Astrocyte (in vitro differentiated cells and primary cell): ENCODE results near the gene GATB. TPM values are rescaled to one million over a fixed set of nuclear protein-coding genes. Genes with fewer than 3 reads are reported as not detected.
A peak's percentile ranks its signal among the peaks of the same experiment; 100 is the strongest.

Experiments used
- DNase-seq: peaks from one replicate; pipeline ENCODE4 v3.0.0-alpha.2; 2010; ENCODE audit warnings: low read depth
- FAIRE-seq: peaks from 2 replicates; lab custom pipeline; 2011; peaks lifted over from hg19 to GRCh38; lab: Jason Lieb, UNC
- H2AFZ ChIP-seq: 2 replicates; pipeline ENCODE4 v1.6.0; 2012; ENCODE audit warnings: low read depth, low read length, inconsistent platforms
- H3K27ac ChIP-seq: 2 replicates; pipeline ENCODE4 v1.5.1; 2011; ENCODE audit warnings: low read depth, low read length, inconsistent platforms
- H3K27me3 ChIP-seq: 2 replicates; pipeline ENCODE4 v1.6.0; 2011; ENCODE audit warnings: low read length, inconsistent platforms; ENCODE audit not compliant: insufficient read depth
- H3K36me3 ChIP-seq: 2 replicates; pipeline ENCODE4 v1.5.1; 2011; ENCODE audit warnings: low read length, inconsistent platforms; ENCODE audit not compliant: insufficient read depth
- H3K4me1 ChIP-seq: 2 replicates; pipeline ENCODE4 v1.5.1; 2011; ENCODE audit warnings: low read length, inconsistent platforms; ENCODE audit not compliant: insufficient read depth
- H3K4me2 ChIP-seq: 2 replicates; pipeline ENCODE4 v1.6.0; 2012; ENCODE audit warnings: low read length, inconsistent platforms
- H3K4me3 ChIP-seq: 2 replicates; pipeline ENCODE4 v1.5.1; 2011; ENCODE audit warnings: low read depth, mild to moderate bottlenecking, low read length, inconsistent platforms; ENCODE audit not compliant: insufficient read depth
- H3K79me2 ChIP-seq: 2 replicates; pipeline ENCODE4 v1.6.0; 2012; ENCODE audit warnings: mild to moderate bottlenecking, low read length, inconsistent platforms; ENCODE audit not compliant: insufficient read depth
- H3K9ac ChIP-seq: 2 replicates; pipeline ENCODE4 v1.6.0; 2012; ENCODE audit warnings: mild to moderate bottlenecking, low read length, inconsistent platforms
- H3K9me3 ChIP-seq: 2 replicates; pipeline ENCODE4 v1.5.1; 2012; ENCODE audit warnings: low read depth, mild to moderate bottlenecking, low read length, inconsistent platforms; ENCODE audit not compliant: insufficient read depth
- H4K20me1 ChIP-seq: 2 replicates; pipeline ENCODE4 v1.6.0; 2012; ENCODE audit warnings: low read length, inconsistent platforms; ENCODE audit not compliant: insufficient read depth
- H3K27ac Mint-ChIP-seq: one replicate; pipeline ENCODE4 v1.8.0; 2021; ENCODE audit warnings: mild to moderate bottlenecking, mixed read lengths; ENCODE audit not compliant: unreplicated experiment
- H3K27me3 Mint-ChIP-seq: one replicate; pipeline ENCODE4 v1.8.0; 2021; ENCODE audit warnings: low read depth, mixed read lengths; ENCODE audit not compliant: unreplicated experiment
- H3K36me3 Mint-ChIP-seq: one replicate; pipeline ENCODE4 v1.8.0; 2021; ENCODE audit warnings: low read depth, mixed read lengths; ENCODE audit not compliant: unreplicated experiment
- H3K4me1 Mint-ChIP-seq: one replicate; pipeline ENCODE4 v1.8.0; 2021; ENCODE audit warnings: low read depth, mixed read lengths; ENCODE audit not compliant: unreplicated experiment
- H3K4me3 Mint-ChIP-seq: one replicate; pipeline ENCODE4 v1.8.0; 2021; ENCODE audit warnings: mild to moderate bottlenecking, moderate library complexity, mixed read lengths; ENCODE audit not compliant: unreplicated experiment
- H3K9me3 Mint-ChIP-seq: one replicate; pipeline ENCODE4 v1.8.0; 2021; ENCODE audit warnings: mild to moderate bottlenecking, mixed read lengths; ENCODE audit not compliant: unreplicated experiment
- EZH2 ChIP-seq: IDR thresholded peaks from 2 replicates; pipeline ENCODE4 v1.6.1; 2012; ENCODE audit warnings: mild to moderate bottlenecking, low read length, inconsistent platforms; ENCODE audit not compliant: insufficient read depth
- total RNA-seq: library from RNA; stranded (reverse); gene quantifications from 2 replicates; pipeline ENCODE4 v1.2.1, GENCODE V29; 2021
- TF ChIP-seq, protein P1 (sequence below): IDR thresholded peaks from 2 replicates; pipeline ENCODE4 v1.5.1; 2011; ENCODE audit warnings: low read depth, mild to moderate bottlenecking, inconsistent platforms, low read length, moderate library complexity; ENCODE audit not compliant: insufficient read depth

The GATB gene
- total RNA-seq, 1 donor from 2014 or later, result 20.8 TPM

DNA sequence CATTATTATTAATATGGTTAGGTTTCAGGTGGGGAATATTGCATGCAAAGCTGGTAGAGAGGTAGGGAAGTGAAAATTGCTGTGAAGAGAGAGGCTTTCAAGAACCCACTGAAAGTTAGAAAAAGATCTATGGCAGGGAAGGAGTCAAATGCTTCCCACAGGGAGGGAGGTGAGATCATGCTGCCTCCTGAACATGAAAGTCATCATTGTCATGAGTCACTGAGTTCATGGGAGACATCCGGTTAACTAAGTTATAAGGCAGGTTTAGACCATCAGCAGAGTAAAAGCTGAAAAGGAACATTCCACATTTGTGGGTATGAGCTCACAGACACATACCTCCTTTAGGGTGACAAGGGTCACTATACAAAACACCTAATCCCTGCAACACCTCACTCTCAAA lies 16.2 kb downstream of the GATB start:
- H3K9ac ChIP-seq, result peak overlapping the region; percentile 41
- Mint-ChIP-seq H3K27ac (peak overlapping the region; percentile 91), H3K27me3 (no peaks in the 10 kb centered on the region), H3K4me3 (no peak overlapping the region), H3K9me3 (peaks cover 5% of the 10 kb centered on the region), H3K36me3 (no peaks in the 10 kb centered on the region), H3K4me1 (peaks cover 41% of the 10 kb centered on the region)
- no peaks in the 10 kb centered on the region for H4K20me1 ChIP-seq
- H2AFZ ChIP-seq, result no peak overlapping the region
- FAIRE-seq (peak; percentile 79), DNase-seq (peak; percentile 95)
- H3K27me3 ChIP-seq, result no peaks in the 10 kb centered on the region
- H3K4me2 ChIP-seq, result peak overlapping the region; percentile 49
- peaks cover 31% of the 10 kb centered on the region for H3K4me1 ChIP-seq
- TF ChIP-seq, protein P1, sequence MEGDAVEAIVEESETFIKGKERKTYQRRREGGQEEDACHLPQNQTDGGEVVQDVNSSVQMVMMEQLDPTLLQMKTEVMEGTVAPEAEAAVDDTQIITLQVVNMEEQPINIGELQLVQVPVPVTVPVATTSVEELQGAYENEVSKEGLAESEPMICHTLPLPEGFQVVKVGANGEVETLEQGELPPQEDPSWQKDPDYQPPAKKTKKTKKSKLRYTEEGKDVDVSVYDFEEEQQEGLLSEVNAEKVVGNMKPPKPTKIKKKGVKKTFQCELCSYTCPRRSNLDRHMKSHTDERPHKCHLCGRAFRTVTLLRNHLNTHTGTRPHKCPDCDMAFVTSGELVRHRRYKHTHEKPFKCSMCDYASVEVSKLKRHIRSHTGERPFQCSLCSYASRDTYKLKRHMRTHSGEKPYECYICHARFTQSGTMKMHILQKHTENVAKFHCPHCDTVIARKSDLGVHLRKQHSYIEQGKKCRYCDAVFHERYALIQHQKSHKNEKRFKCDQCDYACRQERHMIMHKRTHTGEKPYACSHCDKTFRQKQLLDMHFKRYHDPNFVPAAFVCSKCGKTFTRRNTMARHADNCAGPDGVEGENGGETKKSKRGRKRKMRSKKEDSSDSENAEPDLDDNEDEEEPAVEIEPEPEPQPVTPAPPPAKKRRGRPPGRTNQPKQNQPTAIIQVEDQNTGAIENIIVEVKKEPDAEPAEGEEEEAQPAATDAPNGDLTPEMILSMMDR, result no peak
- TF ChIP-seq EZH2, result no peak
- H3K4me3 ChIP-seq, result no peak overlapping the region
- no peaks in the 10 kb centered on the region for H3K36me3 ChIP-seq
- H3K27ac ChIP-seq, result peak overlapping the region; percentile 90
- H3K9me3 ChIP-seq, result no peaks in the 10 kb centered on the region
- no peaks in the 10 kb centered on the region for H3K79me2 ChIP-seq

DNA sequence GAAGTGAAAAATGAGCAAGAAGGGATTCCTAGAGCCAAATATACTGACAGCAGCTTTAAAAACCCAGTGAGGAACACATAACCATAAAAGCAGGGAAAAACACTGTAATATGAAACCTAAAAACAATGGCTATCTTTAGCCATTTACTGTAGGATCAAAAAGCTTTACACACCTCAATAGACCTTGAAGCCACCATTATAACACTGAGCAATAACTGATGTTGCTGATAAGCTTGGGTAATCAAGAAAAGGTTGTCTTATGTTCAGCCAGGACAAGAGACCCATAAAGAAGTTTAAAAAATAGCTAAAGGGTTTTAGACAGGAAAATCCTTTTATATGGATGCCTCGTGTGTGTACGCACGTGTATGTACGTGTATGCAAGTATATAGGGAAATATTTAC lies 16.9 kb downstream of the GATB start:
- peak overlapping the region; percentile 90 for H3K27ac ChIP-seq
- H3K79me2 ChIP-seq, result no peaks in the 10 kb centered on the region
- TF ChIP-seq, protein P1, result no peak
- no peak for TF ChIP-seq EZH2
- no peaks in the 10 kb centered on the region for H3K27me3 ChIP-seq
- H3K4me1 Mint-ChIP-seq, result peaks cover 41% of the 10 kb centered on the region
- H3K4me3 Mint-ChIP-seq, result no peak overlapping the region
- peak overlapping the region; percentile 41 for H3K9ac ChIP-seq
- H3K27ac Mint-ChIP-seq, result peak overlapping the region; percentile 91
- peaks cover 3% of the 10 kb centered on the region for H3K36me3 Mint-ChIP-seq
- no peak for FAIRE-seq
- no peaks in the 10 kb centered on the region for H3K27me3 Mint-ChIP-seq
- no peaks in the 10 kb centered on the region for H3K36me3 ChIP-seq
- H2AFZ ChIP-seq, result no peak overlapping the region
- no peaks in the 10 kb centered on the region for H3K9me3 ChIP-seq
- peaks cover 31% of the 10 kb centered on the region for H3K4me1 ChIP-seq
- H3K9me3 Mint-ChIP-seq, result peaks cover 4% of the 10 kb centered on the region
- H4K20me1 ChIP-seq, result no peaks in the 10 kb centered on the region
- peak overlapping the region; percentile 49 for H3K4me2 ChIP-seq
- no peak overlapping the region for H3K4me3 ChIP-seq
- DNase-seq, result no peak

DNA sequence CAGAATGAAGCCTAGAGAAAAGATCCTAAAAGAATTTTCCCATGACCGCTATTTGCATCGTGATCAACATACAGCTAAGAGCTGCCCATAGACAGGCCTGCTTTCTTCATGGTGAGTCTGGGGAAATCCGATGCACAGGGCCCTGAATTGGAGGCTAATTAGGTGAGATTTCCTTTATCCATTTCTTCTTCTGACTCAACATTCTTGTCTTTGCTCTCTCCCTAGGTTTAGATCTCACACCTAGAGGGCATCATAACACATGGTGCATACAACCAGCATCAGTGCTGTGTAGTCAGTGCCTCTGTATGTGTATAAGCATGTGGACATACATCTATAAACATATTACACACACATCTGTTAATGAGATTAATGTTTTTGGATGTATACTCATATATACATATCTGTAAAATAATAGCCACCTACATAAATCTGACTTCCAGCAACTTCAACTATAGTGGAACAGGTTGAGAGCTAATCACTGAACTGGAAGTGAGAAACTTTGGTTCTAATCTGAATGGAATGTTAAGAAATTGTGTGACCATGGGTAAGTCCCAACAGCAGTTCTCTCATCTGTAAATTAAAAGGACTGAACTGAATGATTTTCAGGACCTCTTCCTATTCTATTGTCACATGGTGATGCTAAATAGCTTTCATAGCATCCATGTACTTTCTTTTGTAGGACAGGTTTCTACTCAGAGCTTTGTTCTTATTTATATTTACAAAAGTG lies 17.5 kb downstream of the GATB start:
- H2AFZ ChIP-seq, result no peak overlapping the region
- Mint-ChIP-seq H3K4me3 (no peak overlapping the region), H3K9me3 (peaks cover 8% of the 10 kb centered on the region), H3K27me3 (no peaks in the 10 kb centered on the region), H3K36me3 (peaks cover 4% of the 10 kb centered on the region), H3K4me1 (peaks cover 41% of the 10 kb centered on the region), H3K27ac (peak overlapping the region; percentile 91)
- H4K20me1 ChIP-seq, result no peaks in the 10 kb centered on the region
- no peaks in the 10 kb centered on the region for H3K79me2 ChIP-seq
- no peak overlapping the region for H3K4me3 ChIP-seq
- H3K36me3 ChIP-seq, result no peaks in the 10 kb centered on the region
- peaks cover 31% of the 10 kb centered on the region for H3K4me1 ChIP-seq
- peak overlapping the region; percentile 49 for H3K4me2 ChIP-seq
- H3K27me3 ChIP-seq, result no peaks in the 10 kb centered on the region
- TF ChIP-seq EZH2, result no peak
- TF ChIP-seq, protein P1, result no peak
- peak overlapping the region; percentile 41 for H3K9ac ChIP-seq
- no peaks in the 10 kb centered on the region for H3K9me3 ChIP-seq
- peak overlapping the region; percentile 90 for H3K27ac ChIP-seq
- no peak for FAIRE-seq
- peak; percentile 9 for DNase-seq
